MM.1S (cell line): Measurements from ENCODE around the gene FRAT2.

Source experiments
- CTCF ChIP-seq: fragments of 300-600 bp; sonication (generic); IDR thresholded peaks from 2 replicates; pipeline ENCODE4 v1.5.1; 2016; ENCODE audit warnings: antibody characterized with exemption, low read length, mixed read lengths
- EZH2phosphoT487 ChIP-seq: fragments of 300-600 bp; sonication (generic); IDR thresholded peaks from 2 replicates; pipeline ENCODE4 v1.6.1; 2018; ENCODE audit warnings: antibody characterized with exemption, low read length

GRCh38 chr10:97292862-97293198 lies 41.7 kb downstream of the FRAT2 start:
- TF ChIP-seq CTCF (no peak), EZH2phosphoT487 (no peak)
